Measurements from ENCODE around the gene TMPRSS6.

The TMPRSS6 gene

DNA sequence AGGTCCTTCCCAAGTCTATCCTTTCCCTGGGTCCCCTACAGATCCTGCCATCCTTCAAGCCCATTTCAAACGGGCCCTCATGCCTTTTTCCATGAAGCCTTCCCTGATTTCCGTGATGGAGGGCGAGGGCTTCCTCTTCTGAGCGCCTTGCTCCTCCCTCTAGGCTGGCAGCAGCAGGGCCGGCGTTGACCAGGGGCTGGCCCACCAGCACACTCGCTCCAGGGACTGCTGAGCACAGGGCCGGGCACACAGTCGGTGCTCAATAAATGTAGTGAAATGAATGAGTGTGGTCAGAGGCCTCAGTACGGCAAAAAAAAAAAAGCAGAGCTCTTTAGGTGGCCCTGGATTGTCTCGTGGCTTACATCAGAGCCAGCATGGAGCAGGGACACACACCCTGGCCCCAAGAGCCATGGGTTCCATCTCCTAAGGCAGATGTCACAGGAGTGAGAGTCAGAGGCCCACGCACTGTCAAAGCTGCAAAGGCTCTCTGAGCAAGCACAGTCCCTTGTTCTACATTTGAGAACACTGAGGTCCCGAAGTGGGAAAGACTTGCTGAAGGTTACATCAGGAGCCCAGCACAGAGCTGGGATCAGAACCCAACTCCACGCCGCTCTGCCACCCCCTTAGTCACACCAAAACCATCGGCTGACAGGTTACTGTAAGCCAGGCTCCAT is 37.1 kb upstream of the TMPRSS6 start:
- DNase-seq (ENCODE audit: low read depth in 2 of 2) = no peak
- TF ChIP-seq, protein P1, sequence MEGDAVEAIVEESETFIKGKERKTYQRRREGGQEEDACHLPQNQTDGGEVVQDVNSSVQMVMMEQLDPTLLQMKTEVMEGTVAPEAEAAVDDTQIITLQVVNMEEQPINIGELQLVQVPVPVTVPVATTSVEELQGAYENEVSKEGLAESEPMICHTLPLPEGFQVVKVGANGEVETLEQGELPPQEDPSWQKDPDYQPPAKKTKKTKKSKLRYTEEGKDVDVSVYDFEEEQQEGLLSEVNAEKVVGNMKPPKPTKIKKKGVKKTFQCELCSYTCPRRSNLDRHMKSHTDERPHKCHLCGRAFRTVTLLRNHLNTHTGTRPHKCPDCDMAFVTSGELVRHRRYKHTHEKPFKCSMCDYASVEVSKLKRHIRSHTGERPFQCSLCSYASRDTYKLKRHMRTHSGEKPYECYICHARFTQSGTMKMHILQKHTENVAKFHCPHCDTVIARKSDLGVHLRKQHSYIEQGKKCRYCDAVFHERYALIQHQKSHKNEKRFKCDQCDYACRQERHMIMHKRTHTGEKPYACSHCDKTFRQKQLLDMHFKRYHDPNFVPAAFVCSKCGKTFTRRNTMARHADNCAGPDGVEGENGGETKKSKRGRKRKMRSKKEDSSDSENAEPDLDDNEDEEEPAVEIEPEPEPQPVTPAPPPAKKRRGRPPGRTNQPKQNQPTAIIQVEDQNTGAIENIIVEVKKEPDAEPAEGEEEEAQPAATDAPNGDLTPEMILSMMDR (IDR thresholded peaks at IDR 0.05; ENCODE audit: low read depth, low read length) = no peak
- no peak overlapping the region for H3K4me3 ChIP-seq (replicated peaks in 1 of 2; ENCODE audit: low read depth in 2 of 2, low read length in 2 of 2)

DNA sequence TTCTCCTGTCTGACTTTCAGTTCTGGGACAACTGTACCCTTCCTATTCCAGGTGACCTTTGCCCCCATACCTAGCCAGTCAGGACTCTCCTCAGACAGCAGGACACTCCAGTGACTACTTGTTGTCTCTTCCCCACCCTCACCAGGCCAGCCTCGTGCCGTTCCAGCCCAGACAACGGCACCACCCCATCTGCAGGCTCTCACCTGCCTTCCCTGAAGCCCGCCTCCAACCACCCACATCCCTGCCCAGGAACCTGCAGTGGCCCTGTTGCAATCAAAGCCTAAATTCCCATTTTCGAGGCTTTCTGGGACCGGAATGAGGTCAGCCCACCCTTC is 36.5 kb upstream of the TMPRSS6 start:
- no peak for DNase-seq (ENCODE audit: low read depth in 2 of 2)
- TF ChIP-seq, protein P1 (IDR thresholded peaks at IDR 0.05; ENCODE audit: low read depth, low read length) = no peak
- no peak overlapping the region for H3K4me3 ChIP-seq (replicated peaks in 1 of 2; ENCODE audit: low read depth in 2 of 2, low read length in 2 of 2)

- no peak for DNase-seq (ENCODE audit: low read depth in 2 of 2)
- H3K4me3 ChIP-seq (replicated peaks in 1 of 2; ENCODE audit: low read depth in 2 of 2, low read length in 2 of 2) = no peak overlapping the region
Observed at GRCh38 chr22:37145180-37146050, 35.9 kb upstream of the TMPRSS6 start.

DNA sequence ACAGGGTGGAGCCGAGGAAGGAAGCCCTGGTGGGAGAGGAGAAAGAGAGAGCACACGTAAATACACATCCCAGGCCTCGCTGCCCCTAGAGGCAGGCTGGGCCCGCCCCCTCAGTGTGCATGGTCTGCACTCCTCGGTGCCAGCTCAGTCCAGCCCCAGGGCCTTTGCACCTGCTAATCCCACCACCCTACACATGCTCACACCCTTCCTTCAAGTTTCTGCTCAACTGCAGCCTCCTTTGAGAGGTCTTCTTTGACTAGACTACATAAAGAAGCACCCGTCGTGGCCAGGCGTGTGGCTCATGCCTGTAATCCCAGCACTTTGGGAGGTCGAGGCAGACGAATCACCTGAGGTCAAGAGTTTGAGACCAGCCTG is 34.7 kb upstream of the TMPRSS6 start:
- TF ChIP-seq, protein P1 (IDR thresholded peaks at IDR 0.05; ENCODE audit: low read depth, low read length) = no peak
- no peak for DNase-seq (ENCODE audit: low read depth in 2 of 2)
- no peak overlapping the region for H3K4me3 ChIP-seq (replicated peaks in 1 of 2; ENCODE audit: low read depth in 2 of 2, low read length in 2 of 2)

More at GRCh38 chr22:37145180-37146050, 35.9 kb upstream of the TMPRSS6 start:
- TF ChIP-seq, protein P1 (IDR thresholded peaks at IDR 0.05; ENCODE audit: low read depth, low read length) = no peak

GRCh38 chr22:37141971-37142370 is 32.5 kb upstream of the TMPRSS6 start:
- H3K4me3 ChIP-seq (replicated peaks in 1 of 2; ENCODE audit: low read depth in 2 of 2, low read length in 2 of 2) = no peak overlapping the region
- TF ChIP-seq, protein P1 (IDR thresholded peaks at IDR 0.05; ENCODE audit: low read depth, low read length) = no peak
- DNase-seq (ENCODE audit: low read depth in 2 of 2) = no peak

DNA sequence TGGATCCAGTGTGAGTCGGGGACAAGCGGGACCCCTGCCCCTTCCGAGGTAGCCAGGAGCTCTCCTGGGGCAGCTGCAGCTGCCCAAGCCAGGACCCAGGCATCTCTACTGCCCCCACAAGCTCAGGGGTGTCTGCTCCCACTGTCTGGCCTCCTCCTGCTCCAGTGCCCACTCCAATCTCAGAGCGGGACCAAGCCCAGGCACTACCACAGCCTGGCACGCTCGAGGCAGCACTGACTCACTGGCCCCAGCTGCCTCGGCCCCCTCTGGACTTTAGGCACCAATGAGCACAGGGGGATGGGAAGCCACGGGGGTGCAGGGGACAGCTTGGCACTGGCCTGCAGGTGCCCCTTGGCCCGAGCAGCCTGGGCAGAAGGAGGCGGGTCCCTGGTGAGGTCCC is 32.0 kb upstream of the TMPRSS6 start:
- H3K4me3 ChIP-seq (replicated peaks in 1 of 2; ENCODE audit: low read depth in 2 of 2, low read length in 2 of 2) = no peak overlapping the region
- DNase-seq (ENCODE audit: low read depth in 2 of 2) = no peak
- TF ChIP-seq, protein P1 (IDR thresholded peaks at IDR 0.05; ENCODE audit: low read depth, low read length) = no peak
